K562 (cell line): ENCODE measurements around the gene RHPN2. TPM values are rescaled to one million over a fixed set of nuclear protein-coding genes. Genes with fewer than 3 reads are reported as not detected.

ENCODE experiments used
- MGA ChIP-seq: fragments of 450-650 bp; IDR thresholded peaks from 2 replicates; pipeline ENCODE4 v1.6.1; 2016; ENCODE audit warnings: mild to moderate bottlenecking, moderate library complexity
- PTTG1 ChIP-seq: fragments of 450-650 bp; IDR thresholded peaks from 2 replicates; pipeline ENCODE4 v1.6.1; 2016; ENCODE audit warnings: low read depth, mild to moderate bottlenecking, missing genetic modification characterization, missing compliant biosample characterization
- SIX5 ChIP-seq, 2 experiments: IDR thresholded peaks; 2 replicates each; pipeline ENCODE4 v1.6.1; 2011; ENCODE audit warnings: low read length in 2 of 2, borderline replicate concordance in 1 of 2, low read depth in 1 of 2, mild to moderate bottlenecking in 1 of 2, moderate library complexity in 1 of 2; ENCODE audit not compliant: insufficient read depth in 1 of 2
- ZNF311 ChIP-seq: fragments of 250-450 bp; sonication (Bioruptor Pico); IDR thresholded peaks from 2 replicates; pipeline ENCODE4 v1.4.0; 2020; ENCODE audit warnings: mild to moderate bottlenecking, moderate library complexity
- ZNF431 ChIP-seq: sonication (generic); formaldehyde crosslinking; IDR thresholded peaks from 2 replicates; pipeline ENCODE4 v1.8.0; 2022; ENCODE audit warnings: mild to moderate bottlenecking, missing genetic modification reagents
- polyA plus RNA-seq, 8 experiments: library from polyadenylated mRNA; depleted of rRNA in 4 of 8; stranded (reverse) in 5 of 8; unstranded in 3 of 8; fragments of >200 nt; fragmentation: Nextera tagmentation in 2 of 8; fragmentation: Illumina TruSeq in 1 of 8; extraction: Ambion mirVana in 2 of 8; extraction: Trizol in 1 of 8; gene quantifications; 2 replicates each; pipeline versions ENCODE4 v1.2.1 to v1.2.3, GENCODE V29; 2011 to 2014; ENCODE audit warnings: inconsistent platforms in 1 of 8, missing spikeins in 1 of 8
- total RNA-seq, 7 experiments: library from RNA; depleted of rRNA in 6 of 7; stranded (reverse); fragments of >200 nt in 6 of 7; fragmentation: Illumina TruSeq in 2 of 7; extraction: Trizol in 2 of 7; gene quantifications; 2 replicates each; pipeline versions ENCODE4 v1.2.1 to v1.2.3, GENCODE V29; 2011 to 2021; ENCODE audit warnings: low replicate concordance in 1 of 7
- TF ChIP-seq, protein P1 (sequence below): conservative IDR thresholded peaks from 2 replicates; pipeline ENCODE4 v1.6.1; 2011; ENCODE audit warnings: low read depth, mild to moderate bottlenecking, low read length; ENCODE audit not compliant: control insufficient read depth

Gene RHPN2
- total and polyA plus RNA-seq, 9 of the 15 experiments (the other 6 are each of a cell fraction or from before 2014, with no cell fraction given): 0.63 to 9.9 (median 3.2) TPM

GRCh38 chr19:33052352-33052972, 12.2 kb downstream of the RHPN2 start (continued):
- TF ChIP-seq ZNF311 (CRISPR knock-in tag) (no peak), SIX5 (IDR thresholded peaks at IDR 0.05; ENCODE audit: borderline replicate concordance in 1 of 2, insufficient read depth in 1 of 2, low read depth in 1 of 2, low read length in 2 of 2) (no peak), ZNF431 (CRISPR knock-in tag) (no peak), PTTG1 (tag) (no peak), MGA (no peak)
- TF ChIP-seq, protein P1, sequence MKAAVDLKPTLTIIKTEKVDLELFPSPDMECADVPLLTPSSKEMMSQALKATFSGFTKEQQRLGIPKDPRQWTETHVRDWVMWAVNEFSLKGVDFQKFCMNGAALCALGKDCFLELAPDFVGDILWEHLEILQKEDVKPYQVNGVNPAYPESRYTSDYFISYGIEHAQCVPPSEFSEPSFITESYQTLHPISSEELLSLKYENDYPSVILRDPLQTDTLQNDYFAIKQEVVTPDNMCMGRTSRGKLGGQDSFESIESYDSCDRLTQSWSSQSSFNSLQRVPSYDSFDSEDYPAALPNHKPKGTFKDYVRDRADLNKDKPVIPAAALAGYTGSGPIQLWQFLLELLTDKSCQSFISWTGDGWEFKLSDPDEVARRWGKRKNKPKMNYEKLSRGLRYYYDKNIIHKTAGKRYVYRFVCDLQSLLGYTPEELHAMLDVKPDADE: no peak
